NOMO-1 treated with dmso at 0.1 percent for 144 hours (cell line): ENCODE results near the gene SLC17A9.
"Not testable (repeated sequence)": the region's sequence is repeated elsewhere in the genome, so short reads cannot be mapped to it uniquely, and the experiment has no call there.

ENCODE experiments used
- DNase-seq: peaks from one replicate; lab custom pipeline; 2025; ENCODE audit not compliant: unreplicated experiment; lab: John Stamatoyannopoulos, UW

Gene SLC17A9

DNA sequence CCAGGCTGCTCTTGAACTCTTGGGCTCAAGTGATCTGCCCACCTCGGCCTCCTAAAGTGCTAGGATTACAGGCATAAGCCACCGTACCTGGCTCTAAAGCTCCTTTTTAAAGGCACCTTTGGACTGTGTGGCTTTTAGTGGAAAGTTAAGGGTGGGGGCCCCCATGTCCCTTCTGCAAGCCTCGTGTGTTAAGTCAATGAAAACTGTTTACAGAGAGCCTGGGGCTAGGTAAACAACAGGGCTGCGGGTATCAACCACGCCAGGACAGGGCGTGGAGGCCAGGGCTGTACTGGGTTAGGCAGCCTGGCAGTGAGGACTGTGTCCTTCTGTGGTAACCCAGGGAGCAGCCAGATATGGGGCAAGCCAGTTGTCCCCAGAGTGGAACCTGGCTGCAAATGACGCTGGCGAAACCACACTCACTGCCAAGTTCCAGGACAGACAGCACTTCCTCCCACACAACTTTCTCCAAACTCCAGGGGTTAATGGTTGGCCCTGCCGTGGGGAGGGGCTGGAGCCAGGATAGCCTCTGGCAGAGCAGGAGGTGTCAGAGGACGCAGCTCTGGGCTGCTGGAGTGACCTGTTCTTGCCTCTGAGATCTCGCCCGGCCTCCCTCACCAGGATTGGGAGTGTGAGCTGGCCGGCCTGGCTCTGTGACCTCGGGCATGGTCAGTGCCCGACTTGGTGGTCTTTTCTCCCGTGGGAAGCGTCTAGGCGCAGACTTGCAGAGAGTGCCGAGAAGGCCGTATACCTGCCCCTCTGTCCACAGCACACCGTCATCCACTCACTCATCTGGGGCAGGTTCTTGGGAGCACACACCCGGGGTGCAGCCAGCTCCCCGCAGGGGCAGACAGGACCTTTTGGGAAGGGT is 3.2 kb downstream of the SLC17A9 start:
- DNase-seq: no peak

GRCh38 chr20:62956387-62957135 is 4.1 kb downstream of the SLC17A9 start:
- DNase-seq: no peak

DNA sequence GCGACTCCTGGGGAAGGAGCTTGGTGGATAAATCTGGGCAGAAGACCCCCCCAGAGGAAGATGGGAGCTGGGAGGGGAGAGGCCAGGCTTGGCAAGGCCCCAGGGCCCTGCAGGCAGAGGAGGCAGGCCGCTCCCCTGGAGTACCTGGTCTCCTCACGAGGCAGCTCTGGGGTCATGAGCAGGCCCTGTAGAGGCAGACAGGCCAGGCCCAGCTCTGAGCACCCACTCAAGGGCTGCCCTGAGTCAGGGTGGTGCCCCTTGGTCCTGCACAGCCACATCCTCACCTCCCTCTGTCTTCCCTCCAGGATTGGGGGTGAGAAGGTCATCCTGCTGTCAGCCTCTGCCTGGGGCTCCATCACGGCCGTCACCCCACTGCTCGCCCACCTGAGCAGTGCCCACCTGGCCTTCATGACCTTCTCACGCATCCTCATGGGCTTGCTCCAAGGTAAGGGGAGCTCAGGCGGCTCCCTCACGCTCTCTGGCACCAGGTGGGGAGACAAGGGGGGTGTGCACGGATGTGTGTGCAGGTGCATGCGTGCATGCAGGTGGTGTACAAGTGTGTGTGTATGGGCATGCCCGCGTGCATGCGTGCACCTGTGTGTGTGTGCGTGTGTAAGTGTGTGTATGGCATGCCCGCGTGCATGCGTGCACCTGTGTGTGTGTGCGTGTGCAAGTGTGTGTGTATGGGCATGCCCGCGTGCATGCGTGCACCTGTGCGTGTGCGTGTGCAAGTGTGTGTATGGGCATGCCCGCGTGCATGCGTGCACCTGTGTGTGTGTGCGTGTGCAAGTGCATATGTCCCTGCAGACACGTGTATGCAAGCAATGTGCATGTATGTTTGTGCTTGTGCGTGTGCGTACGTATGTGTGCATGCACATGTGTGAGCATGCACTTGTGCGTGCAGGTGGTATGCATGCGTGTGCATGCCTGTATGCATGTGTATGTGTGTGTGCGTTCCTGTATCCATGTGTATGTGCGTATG is 4.9 kb downstream of the SLC17A9 start:
- no peak for DNase-seq

- DNase-seq: no peak
Observed at GRCh38 chr20:62958388-62959100, 6.0 kb downstream of the SLC17A9 start.

- no peak for DNase-seq
Observed at GRCh38 chr20:62959101-62959971, 6.8 kb downstream of the SLC17A9 start.

DNA sequence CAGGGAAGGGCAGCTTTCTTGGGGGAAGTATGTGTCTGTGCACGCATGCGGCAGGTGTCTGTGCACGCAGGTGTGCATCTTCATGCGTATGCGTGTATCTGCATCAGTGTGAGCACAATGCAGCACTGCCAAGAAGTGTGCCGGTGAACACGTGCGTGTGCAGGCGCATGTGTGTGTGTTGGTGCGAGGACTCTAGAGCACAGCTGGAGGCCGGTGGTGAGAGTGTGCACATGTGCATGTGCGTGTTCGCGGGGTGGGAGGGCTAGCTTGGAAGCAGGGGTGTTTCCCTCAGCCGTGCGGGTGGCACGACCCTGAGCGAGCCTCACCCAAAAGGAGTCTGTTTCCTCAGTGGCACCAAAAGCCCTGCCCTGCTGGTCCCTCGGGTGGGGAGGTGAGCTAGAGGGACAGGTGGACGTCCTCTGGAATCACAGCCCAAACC is 7.5 kb downstream of the SLC17A9 start:
- no peak for DNase-seq

DNA sequence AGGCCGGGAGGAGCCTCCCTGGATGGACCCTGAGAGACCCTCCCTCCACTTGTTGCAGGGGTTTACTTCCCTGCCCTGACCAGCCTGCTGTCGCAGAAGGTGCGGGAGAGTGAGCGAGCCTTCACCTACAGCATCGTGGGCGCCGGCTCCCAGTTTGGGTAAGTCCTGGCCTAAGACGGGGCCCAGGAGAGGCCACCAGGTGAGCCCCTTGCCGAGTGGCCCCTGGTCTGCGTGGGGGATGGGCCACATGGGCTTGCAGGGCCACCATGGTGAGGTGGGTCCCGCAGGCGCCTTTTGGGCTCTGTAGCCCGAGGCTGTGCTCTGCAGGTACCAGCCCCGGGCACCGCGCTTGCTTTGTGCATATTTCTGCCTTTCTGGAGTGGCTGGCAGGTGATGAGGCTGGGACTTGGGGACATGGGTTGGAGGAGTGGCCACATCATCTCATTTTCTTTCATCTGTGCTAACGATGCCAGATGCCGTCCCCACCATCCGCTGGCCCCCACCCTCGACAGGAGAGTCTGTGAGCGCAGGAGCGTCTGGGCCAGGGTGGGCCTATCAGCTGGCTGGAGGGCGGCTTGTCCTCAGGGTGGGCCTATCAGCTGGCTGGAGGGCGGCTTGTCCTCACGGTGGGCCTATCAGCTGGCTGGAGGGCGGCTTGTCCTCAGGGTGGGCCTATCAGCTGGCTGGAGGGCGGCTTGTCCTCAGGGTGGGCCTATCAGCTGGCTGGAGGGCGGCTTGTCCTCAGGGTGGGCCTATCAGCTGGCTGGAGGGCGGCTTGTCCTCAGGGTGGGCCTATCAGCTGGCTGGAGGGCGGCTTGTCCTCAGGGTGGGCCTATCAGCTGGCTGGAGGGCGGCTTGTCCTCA is 8.2 kb downstream of the SLC17A9 start:
- DNase-seq: not testable (repeated sequence)

DNA sequence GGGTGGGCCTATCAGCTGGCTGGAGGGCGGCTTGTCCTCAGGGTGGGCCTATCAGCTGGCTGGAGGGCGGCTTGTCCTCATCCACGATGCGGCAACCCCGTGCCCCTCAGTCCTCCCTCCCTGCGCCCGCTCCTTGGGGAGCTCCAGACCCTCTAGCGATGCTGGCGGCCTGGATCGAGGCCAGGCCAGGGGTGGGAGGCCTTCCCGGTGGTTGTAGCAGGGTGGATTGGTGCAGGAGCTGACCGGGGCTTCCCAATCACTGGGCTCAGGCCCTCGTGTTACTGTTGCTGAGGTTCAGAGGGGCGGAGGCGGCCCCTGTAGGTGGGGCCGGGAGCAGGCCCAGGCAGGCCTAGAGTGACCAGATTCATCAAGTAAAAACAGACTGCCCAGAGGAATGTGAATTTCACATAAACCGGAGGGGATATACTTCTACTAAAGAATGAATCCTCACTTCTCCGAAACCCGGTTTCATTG is 8.8 kb downstream of the SLC17A9 start:
- no peak for DNase-seq

- no peak for DNase-seq
Observed at GRCh38 chr20:62961799-62962198, 9.3 kb downstream of the SLC17A9 start.

DNA sequence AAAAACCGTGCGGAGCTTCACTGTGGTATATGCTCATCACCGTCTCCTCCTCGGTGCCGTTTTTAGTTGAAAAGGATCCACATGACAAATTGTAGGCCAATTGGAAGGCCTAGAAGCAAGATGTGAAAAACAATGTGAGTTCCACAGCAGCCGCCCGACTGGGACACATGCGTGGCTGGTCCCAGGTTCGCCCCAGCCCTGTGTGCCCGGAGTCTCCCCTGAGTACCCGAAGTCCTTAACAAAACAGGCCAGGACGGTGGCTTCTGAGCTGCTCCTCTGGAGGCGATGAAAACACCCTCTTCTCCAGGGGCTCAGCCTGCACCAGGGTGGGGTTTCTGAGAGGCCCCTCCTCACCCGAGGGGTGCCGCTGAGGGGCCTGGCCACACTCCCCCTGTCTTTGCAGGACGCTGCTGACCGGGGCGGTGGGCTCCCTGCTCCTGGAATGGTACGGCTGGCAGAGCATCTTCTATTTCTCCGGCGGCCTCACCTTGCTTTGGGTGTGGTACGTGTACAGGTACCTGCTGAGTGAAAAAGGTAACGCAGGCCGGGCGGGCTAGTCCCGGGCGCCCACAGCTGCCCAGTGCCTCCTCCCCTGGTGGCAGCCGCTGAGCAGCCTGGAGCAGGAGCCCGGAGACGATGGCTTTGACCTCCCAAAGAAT is 9.8 kb downstream of the SLC17A9 start:
- DNase-seq: no peak

DNA sequence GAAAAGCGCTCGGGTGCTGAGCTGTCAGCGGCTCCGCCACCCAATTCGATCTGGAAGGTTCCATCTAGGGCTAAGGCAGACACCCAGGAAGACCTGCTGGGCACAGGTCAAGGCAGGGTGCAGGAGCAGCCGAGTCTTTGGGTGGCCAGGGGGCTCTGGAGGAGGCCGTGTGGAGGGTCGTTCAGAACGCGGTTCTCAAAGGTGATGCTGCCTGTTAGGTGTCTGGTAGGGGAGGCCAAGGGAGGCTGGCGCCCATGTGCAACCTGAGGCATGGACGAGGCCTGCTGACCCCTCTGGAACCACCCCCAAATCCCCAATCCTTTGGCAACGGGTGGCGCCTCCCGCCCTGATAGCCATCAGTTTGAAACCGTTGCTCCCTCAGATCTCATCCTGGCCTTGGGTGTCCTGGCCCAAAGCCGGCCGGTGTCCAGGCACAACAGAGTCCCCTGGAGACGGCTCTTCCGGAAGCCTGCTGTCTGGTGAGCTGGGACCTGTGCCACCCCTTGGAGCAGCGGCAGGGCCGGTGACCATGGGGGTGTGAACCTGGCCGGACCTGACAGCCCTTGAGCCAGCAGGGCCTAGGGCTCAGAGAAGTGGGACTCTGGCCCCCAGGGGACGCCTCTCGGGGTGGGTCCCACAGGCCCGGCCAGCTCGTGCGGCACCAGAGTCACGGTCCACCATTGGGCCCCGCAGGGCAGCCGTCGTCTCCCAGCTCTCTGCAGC is 10.5 kb downstream of the SLC17A9 start:
- DNase-seq: no peak

GRCh38 chr20:62963614-62964397 is 11.3 kb downstream of the SLC17A9 start:
- DNase-seq: no peak

DNA sequence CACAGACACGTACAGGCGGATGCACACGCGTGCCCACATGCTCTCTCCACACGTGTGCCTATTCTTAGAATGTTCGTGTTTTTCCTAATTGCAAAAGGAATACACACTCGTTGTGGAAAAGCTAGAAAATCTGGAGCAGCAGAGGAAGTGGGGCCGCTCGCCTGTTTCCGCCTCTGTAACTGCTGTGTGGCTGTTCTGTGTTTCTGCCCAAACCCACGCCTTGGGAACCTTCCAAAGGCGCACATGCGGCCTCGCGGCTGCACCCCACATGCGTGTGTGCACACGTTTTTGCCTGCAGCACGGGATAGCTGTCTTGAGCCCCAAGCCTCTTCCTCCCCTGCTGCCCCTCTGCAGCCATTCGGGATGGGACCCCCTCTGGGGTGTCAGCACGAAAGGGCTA is 12.2 kb downstream of the SLC17A9 start:
- DNase-seq: no peak

DNA sequence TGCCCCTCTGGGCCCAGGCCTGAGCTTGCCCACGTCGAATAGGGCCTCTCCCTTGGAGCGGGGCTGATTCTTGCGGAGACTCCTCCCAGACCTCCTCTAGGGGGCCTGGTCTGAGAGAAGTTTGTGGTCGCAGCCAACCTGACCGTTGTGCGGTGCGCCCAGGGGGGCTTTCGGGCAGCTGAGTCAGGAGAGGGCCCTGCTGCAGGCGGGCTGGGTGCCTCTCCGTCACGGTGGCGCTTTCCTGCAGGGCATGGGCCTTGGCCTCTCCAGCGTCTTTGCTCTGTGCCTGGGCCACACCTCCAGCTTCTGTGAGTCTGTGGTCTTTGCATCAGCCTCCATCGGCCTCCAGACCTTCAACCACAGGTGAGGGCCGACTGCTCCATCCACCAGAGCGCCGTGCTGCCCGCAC is 12.9 kb downstream of the SLC17A9 start:
- no peak for DNase-seq

- no peak for DNase-seq
Observed at GRCh38 chr20:62966212-62967148, 14.0 kb downstream of the SLC17A9 start.
